GM23338 (cell line): ENCODE data around the gene ACRBP. TPM values are rescaled to one million over a fixed set of nuclear protein-coding genes. Genes with fewer than 3 reads are reported as not detected.

Source experiments
- ATAC-seq: fragments of 200-7000 bp; cut with Tn5 transposase; 3 replicates; pipeline ENCODE4 v1.9.1; 2020
- DNase-seq: peaks from one replicate; pipeline ENCODE4 v3.0.0-alpha.2; 2015; ENCODE audit warnings: low spot score
- H2AFZ ChIP-seq: fragments of 200-600 bp; sonication (generic); 2 replicates; pipeline ENCODE4 v1.8.0; 2016; ENCODE audit warnings: antibody characterized with exemption, mild to moderate bottlenecking, moderate library complexity
- H3F3A ChIP-seq: fragments of 200-600 bp; sonication (generic); replicated peaks from 2 replicates; pipeline ENCODE4 v1.8.0; 2017; ENCODE audit warnings: antibody characterized with exemption, mixed run types, low read depth
- H3K27ac ChIP-seq: fragments of 200-600 bp; sonication (generic); 2 replicates; pipeline ENCODE4 v1.6.1; 2016; ENCODE audit warnings: low read depth
- H3K27me3 ChIP-seq: fragments of 200-600 bp; sonication (generic); 2 replicates; pipeline ENCODE4 v1.8.0; 2016; ENCODE audit warnings: mild to moderate bottlenecking, mixed run types, moderate library complexity; ENCODE audit not compliant: insufficient read depth
- H3K36me3 ChIP-seq: fragments of 200-600 bp; sonication (generic); 2 replicates; pipeline ENCODE4 v1.8.0; 2016; ENCODE audit warnings: mild to moderate bottlenecking; ENCODE audit not compliant: insufficient read depth
- H3K4me1 ChIP-seq: fragments of 200-600 bp; sonication (generic); 2 replicates; pipeline ENCODE4 v1.8.0; 2016; ENCODE audit warnings: mild to moderate bottlenecking, moderate library complexity; ENCODE audit not compliant: insufficient read depth
- H3K4me2 ChIP-seq: fragments of 200-600 bp; sonication (generic); 2 replicates; pipeline ENCODE4 v1.7.1; 2017; ENCODE audit warnings: mixed run types
- H3K4me3 ChIP-seq: fragments of 200-600 bp; sonication (generic); 2 replicates; pipeline ENCODE4 v1.6.1; 2016; ENCODE audit warnings: mixed run types
- H3K79me2 ChIP-seq: fragments of 200-600 bp; sonication (generic); replicated peaks from 2 replicates; pipeline ENCODE4 v1.8.0; 2017; ENCODE audit warnings: mild to moderate bottlenecking; ENCODE audit not compliant: insufficient read depth
- H3K9me2 ChIP-seq: fragments of 200-600 bp; sonication (generic); 2 replicates; pipeline ENCODE4 v1.8.0; 2017; ENCODE audit not compliant: insufficient read depth
- H4K20me1 ChIP-seq: fragments of 200-600 bp; sonication (generic); replicated peaks from 2 replicates; pipeline ENCODE4 v1.8.0; 2017; ENCODE audit warnings: mild to moderate bottlenecking; ENCODE audit not compliant: insufficient read depth
- H3K27ac Mint-ChIP-seq: 2 replicates; pipeline ENCODE4 v1.8.0; 2020; ENCODE audit warnings: inconsistent platforms, mild to moderate bottlenecking, moderate library complexity, mixed read lengths
- H3K27me3 Mint-ChIP-seq: 3 replicates; pipeline ENCODE4 v1.8.0; 2022; ENCODE audit warnings: low read depth, mild to moderate bottlenecking, moderate library complexity, mixed read lengths, inconsistent platforms; ENCODE audit not compliant: insufficient read depth, poor library complexity
- H3K36me3 Mint-ChIP-seq: 3 replicates; pipeline ENCODE4 v1.8.0; 2021; ENCODE audit warnings: low read depth, mild to moderate bottlenecking, inconsistent platforms, moderate library complexity, mixed read lengths
- H3K4me1 Mint-ChIP-seq: 3 replicates; pipeline ENCODE4 v1.8.0; 2020; ENCODE audit warnings: mild to moderate bottlenecking, inconsistent platforms, mixed read lengths
- H3K4me3 Mint-ChIP-seq: 3 replicates; pipeline ENCODE4 v1.8.0; 2021; ENCODE audit warnings: moderate library complexity, mild to moderate bottlenecking, inconsistent platforms, mixed read lengths
- H3K9me3 Mint-ChIP-seq: 3 replicates; pipeline ENCODE4 v1.8.0; 2020; ENCODE audit warnings: moderate library complexity, mild to moderate bottlenecking, inconsistent platforms, mixed read lengths
- CREB1 ChIP-seq: fragments of 250-450 bp; sonication (Bioruptor Pico); IDR thresholded peaks from 2 replicates; pipeline ENCODE4 v1.5.0; 2020; ENCODE audit warnings: low read depth, mild to moderate bottlenecking, moderate library complexity
- CTCF ChIP-seq, 2 experiments: fragments of 200-600 bp in 1 of 2; sonication (generic) in 1 of 2; conservative IDR thresholded peaks; 2 replicates each; pipeline versions ENCODE4 v1.5.1 to v1.6.1; 2016 to 2017; ENCODE audit warnings: antibody characterized with exemption in 2 of 2, low read depth in 2 of 2, mild to moderate bottlenecking in 2 of 2, moderate library complexity in 1 of 2
- ETS1 ChIP-seq: IDR thresholded peaks from 2 replicates; pipeline ENCODE4 v1.6.1; 2016; ENCODE audit warnings: antibody characterized with exemption
- EZH2 ChIP-seq: fragments of 200-600 bp; sonication (generic); IDR thresholded peaks from one replicate; pipeline ENCODE4 v1.8.0; 2017; ENCODE audit warnings: antibody characterized with exemption, mild to moderate bottlenecking, low read depth; ENCODE audit not compliant: unreplicated experiment
- EZH2phosphoT487 ChIP-seq: fragments of 200-600 bp; sonication (generic); IDR thresholded peaks from one replicate; pipeline ENCODE4 v1.8.1; 2018; ENCODE audit warnings: antibody characterized with exemption; ENCODE audit not compliant: unreplicated experiment
- JUNB ChIP-seq: IDR thresholded peaks from one replicate; pipeline ENCODE4 v1.6.1; 2016; ENCODE audit warnings: antibody characterized with exemption; ENCODE audit not compliant: unreplicated experiment
- NANOG ChIP-seq: IDR thresholded peaks from 2 replicates; pipeline ENCODE4 v1.6.1; 2016; ENCODE audit warnings: antibody characterized with exemption, borderline replicate concordance
- POLR2AphosphoS5 ChIP-seq: IDR thresholded peaks from 2 replicates; pipeline ENCODE4 v1.6.1; 2016; ENCODE audit warnings: antibody characterized with exemption, low read depth
- REST ChIP-seq: IDR thresholded peaks from one replicate; pipeline ENCODE4 v1.6.1; 2018; ENCODE audit warnings: antibody characterized with exemption; ENCODE audit not compliant: unreplicated experiment
- STAT1 ChIP-seq: IDR thresholded peaks from one replicate; pipeline ENCODE4 v1.6.1; 2016; ENCODE audit warnings: antibody characterized with exemption; ENCODE audit not compliant: unreplicated experiment
- ZNF114 ChIP-seq: fragments of 250-450 bp; sonication (Bioruptor Pico); IDR thresholded peaks from 2 replicates; pipeline ENCODE4 v1.5.0; 2020; ENCODE audit warnings: mild to moderate bottlenecking, moderate library complexity
- ZNF331 ChIP-seq: fragments of 250-450 bp; sonication (Bioruptor Pico); IDR thresholded peaks from 2 replicates; pipeline ENCODE4 v1.5.0; 2020; ENCODE audit warnings: low read depth, mild to moderate bottlenecking, moderate library complexity
- ZNF462 ChIP-seq: fragments of 250-450 bp; sonication (Bioruptor Pico); IDR thresholded peaks from 2 replicates; pipeline ENCODE4 v1.5.0; 2020; ENCODE audit warnings: mild to moderate bottlenecking, moderate library complexity
- polyA plus RNA-seq: library from polyadenylated mRNA; unstranded; fragments of >200 nt; fragmentation: Nextera tagmentation; extraction: Ambion mirVana; gene quantifications from 2 replicates; pipeline ENCODE4 v1.2.1, GENCODE V29; 2016
- total RNA-seq: library from RNA; depleted of rRNA; stranded (reverse); fragments of >200 nt; shearing (Covaris generic); gene quantifications from 2 replicates; pipeline ENCODE4 v1.2.3, GENCODE V29; 2014

ACRBP gene
- total and polyA plus RNA-seq, 2 experiments from 2014 or later: 0.70 to 2.2 TPM

GRCh38 chr12:6631549-6631961 lies 15.7 kb downstream of the ACRBP start (continued):
- TF ChIP-seq ETS1 (no peak), STAT1 (no peak), JUNB (no peak), NANOG (no peak), ZNF114 (CRISPR knock-in tag) (no peak), CREB1 (CRISPR knock-in tag) (no peak), ZNF462 (CRISPR knock-in tag) (no peak)

GRCh38 chr12:6630736-6631135 lies 16.5 kb downstream of the ACRBP start:
- no peak overlapping the region for H3K4me3 Mint-ChIP-seq
- no peak overlapping the region for H2AFZ ChIP-seq
- no peak for DNase-seq
- no peaks in the 10 kb centered on the region for H3K4me1 ChIP-seq
- H3K9me2 ChIP-seq: no peaks in the 10 kb centered on the region
- H3K36me3 Mint-ChIP-seq: no peaks in the 10 kb centered on the region
- H3K27ac ChIP-seq: no peak overlapping the region
- no peaks in the 10 kb centered on the region for H4K20me1 ChIP-seq
- no peak for ATAC-seq
- no peaks in the 10 kb centered on the region for H3K9me3 Mint-ChIP-seq
- peaks cover 15% of the 10 kb centered on the region for H3K4me1 Mint-ChIP-seq
- H3K4me2 ChIP-seq: no peak overlapping the region
- no peaks in the 10 kb centered on the region for H3K36me3 ChIP-seq
- H3K4me3 ChIP-seq: no peak overlapping the region
- H3K27me3 ChIP-seq: no peaks in the 10 kb centered on the region
- H3K27me3 Mint-ChIP-seq: peaks cover 17% of the 10 kb centered on the region
- H3K79me2 ChIP-seq: no peaks in the 10 kb centered on the region
- 0 out of 2 replicates have a peak, but pooled peaks cover 3% of the 10 kb centered on the region for H3F3A ChIP-seq
- H3K27ac Mint-ChIP-seq: no peak overlapping the region
- no peak for TF ChIP-seq CTCF (conservative IDR thresholded peaks at IDR 0.05; ENCODE audit: low read depth in 2 of 2)
- TF ChIP-seq REST: no peak
- no peak for TF ChIP-seq POLR2AphosphoS5
- TF ChIP-seq ZNF331: no peak
- no peak for TF ChIP-seq EZH2
- TF ChIP-seq ZNF114 (CRISPR knock-in tag): no peak
- no peak for TF ChIP-seq EZH2phosphoT487
